ENCODE measurements around the gene TSC2.
A peak's percentile ranks its signal among the peaks of the same experiment; 100 is the strongest.
"Not testable (repeated sequence)": the region's sequence is repeated elsewhere in the genome, so short reads cannot be mapped to it uniquely, and the experiment has no call there.

TSC2 gene

DNA sequence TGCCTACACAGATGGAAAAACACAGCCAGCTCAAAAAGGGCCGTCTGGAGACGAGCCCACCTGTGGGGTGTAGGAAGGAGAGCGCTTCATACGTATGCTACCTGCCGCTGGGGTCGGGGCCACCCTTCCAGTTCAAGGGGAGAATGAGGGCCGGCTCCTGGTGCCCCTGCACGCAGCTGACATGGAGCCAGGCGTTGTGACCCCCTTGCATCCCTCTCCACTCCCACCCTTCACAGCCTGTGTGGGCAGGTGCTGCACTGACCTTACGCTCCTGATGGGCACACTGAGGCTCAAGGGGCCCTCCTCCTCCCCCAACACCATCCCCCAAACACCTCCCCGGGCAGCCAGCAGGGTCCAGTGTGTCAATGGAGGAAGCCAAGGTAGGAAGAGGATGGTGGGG, 77.8 kb downstream of the TSC2 start:
- not testable (repeated sequence) for DNase-seq

GRCh38 chr16:2126161-2126743, 78.5 kb downstream of the TSC2 start:
- peak in 1 of 2 experiments; percentile 40 for DNase-seq

DNA sequence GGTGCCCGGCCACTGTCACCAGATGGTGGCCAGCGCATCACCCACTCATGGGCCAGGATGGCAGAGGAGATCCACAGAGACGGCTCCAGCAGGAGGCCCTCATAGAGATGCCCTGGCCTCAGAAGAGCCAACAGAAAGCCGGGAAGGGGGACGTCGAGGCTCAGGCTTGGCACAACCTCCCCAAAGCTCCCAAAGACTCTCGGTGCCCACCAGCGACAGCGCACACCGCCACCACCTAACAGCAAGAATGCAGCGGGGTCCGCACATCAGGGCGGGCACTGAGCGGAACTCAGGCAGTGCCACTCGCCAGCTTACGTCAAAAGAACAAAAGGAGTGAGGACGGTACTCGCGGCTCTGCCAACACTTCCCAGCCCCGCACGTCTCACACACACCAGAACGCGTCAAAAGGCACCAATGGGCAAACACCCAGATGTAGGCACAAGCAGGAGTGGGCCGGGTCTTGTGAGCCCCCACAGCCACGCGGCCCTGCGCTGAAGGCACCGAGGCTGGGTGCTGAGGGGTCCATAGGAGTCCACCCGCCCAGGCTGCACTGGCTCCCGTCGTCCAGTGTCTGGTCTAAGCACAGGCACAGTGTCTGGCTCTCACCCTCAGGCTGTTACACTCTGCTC, 79.3 kb downstream of the TSC2 start:
- peak in 1 of 2 experiments; percentile 10 for DNase-seq

GRCh38 chr16:2127630-2128280, 80.0 kb downstream of the TSC2 start:
- DNase-seq, result peak in 1 of 2 experiments; percentile 36

DNA sequence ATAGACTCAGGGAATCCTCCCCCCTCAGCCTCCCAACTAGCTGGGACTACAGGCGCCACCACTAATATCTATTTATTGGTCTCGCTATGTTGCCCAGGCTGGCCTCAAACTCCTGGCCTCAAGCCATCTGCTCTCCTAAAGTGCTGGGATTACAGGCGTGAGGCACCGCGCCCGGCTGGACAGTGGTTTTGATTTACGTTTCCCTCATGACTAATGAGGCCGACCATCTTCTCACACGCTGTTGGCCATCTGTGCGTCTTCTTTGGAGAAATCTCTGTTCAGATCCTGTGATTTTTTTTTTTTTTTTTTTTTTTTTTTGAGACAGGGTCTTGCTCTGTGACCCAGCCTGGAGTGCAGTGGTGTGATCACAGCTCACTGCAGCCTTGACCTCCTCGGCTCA, 81.5 kb downstream of the TSC2 start:
- DNase-seq, result peak in 1 of 2 experiments; percentile 51

- DNase-seq, result not testable (repeated sequence)
Measured at GRCh38 chr16:2129890-2130447, 82.2 kb downstream of the TSC2 start.

- DNase-seq, result not testable (repeated sequence)
Measured at GRCh38 chr16:2133797-2134196, 86.0 kb downstream of the TSC2 start.

DNA sequence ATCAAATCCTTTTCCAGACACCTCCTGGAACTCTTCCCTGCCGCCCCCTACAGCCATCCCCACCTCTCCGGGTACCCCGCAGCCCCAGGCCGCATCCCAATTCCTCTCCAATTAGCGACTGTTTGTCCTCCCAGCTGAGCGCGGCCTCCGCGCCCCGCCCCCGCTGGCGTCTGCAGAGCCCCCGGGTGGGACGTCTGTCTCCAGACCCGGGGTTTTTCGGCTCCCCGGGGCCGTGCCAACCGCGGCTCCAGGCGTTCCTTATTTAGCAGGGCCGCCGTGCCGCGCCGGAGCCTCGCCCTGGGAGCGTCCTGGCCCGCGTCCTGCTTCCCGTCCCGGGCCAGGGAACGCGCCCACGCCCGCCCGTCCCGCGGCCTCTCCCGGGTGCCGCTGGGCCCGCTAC, 87.3 kb downstream of the TSC2 start:
- DNase-seq, result not testable (repeated sequence)

DNA sequence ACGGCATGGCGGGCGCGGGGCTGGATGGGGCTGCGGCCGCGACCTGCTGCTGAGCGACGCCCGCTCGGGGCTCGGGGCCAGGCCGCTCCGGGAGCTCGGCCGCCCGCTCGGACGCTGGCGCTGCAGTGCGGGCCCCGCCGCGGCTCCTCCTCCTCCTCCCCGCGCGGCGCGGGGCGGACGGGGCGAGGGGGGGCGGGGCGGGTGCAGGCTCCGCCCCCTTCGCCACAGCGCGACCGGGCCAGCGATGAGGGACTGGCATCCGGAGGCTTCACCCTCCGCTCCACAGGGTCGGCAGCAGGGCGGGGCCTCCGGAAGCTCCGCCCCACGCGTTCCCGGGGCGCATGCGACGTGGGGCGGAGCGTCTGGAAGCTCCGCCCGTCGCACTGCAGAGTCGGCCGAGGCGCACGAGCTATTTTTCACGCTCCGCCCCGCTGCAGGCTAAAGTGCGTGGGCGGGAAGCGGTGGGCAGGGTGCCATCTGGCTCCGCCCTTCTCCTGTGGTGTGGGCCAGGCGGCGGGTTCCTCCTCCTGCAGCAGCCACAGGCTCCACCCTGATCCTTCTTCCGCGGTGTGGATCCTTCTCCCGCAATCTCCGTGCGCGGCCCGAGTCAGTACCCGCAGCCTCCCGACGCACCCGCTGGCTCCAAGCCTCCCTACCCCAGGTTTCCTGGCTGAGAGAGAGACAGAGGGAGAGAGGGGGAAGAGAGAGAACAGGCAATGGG, 88.1 kb downstream of the TSC2 start, which contains the start of gene PKD1:
PKD1 (minus strand) TSS at position 129 of the 721 bp plus-strand sequence. CDS start 209 bp downstream, outside the sequence.
- DNase-seq, result peak; percentile 54 to 90

All from NCI-H446 (cell line).